ENCODE data around the gene ATE1.

ATE1 gene

DNA sequence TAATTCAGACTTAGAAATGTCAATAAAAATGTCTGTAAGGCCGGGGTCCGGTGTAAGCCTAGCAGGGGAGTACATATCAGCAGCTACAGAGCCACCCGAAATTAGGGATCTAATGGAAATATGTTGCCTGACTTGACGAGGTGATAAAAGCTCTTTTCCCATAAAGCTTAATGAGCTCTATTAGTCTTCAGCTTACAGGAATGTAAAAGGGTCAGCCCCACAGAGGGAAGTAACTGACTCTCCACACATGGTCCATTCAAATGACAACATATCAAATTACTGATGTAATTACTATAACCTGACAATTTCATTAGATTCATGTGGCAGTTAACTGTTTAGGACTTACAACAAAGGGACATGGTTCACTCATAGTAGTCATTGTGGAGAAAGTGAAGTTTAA is 62.3 kb downstream of the ATE1 start:
- no peak for DNase-seq

DNA sequence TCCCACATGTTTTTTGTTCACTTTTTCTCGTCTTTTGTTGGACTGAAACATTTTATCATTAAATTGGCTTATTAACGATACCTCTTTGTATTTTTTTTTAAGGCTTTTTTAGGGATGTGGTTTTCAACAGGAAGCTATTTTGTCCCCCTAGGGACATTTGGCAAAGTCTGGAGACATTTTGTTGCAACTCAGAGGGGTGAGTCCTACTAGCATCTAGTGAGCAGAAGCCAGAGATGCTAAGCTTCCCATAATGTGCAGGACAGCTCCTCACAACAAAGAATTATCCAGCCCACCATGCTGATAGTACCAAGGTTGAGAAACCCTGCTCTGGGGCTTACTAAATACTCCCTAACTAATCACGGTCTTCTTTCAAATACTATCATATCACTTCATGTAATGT is 63.2 kb downstream of the ATE1 start:
- DNase-seq: no peak

DNA sequence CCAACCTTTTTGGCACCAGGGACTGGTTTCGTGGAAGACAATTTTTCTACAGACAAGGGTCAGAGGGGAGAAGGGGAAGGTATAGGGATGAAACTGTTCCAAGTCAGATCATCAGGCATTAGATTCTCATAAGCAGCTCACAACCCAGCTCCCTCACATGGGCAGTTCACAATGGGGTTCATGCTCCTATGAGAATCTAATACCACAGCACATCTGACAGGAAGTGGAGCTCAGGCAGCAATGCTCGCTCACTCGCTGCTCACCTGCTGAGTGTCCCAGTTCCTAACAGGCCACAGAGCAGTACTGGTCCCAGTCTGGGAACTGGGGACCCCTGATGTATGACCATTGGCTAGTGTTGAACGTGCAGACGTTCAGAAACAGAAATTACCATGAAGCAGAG is 63.7 kb downstream of the ATE1 start:
- DNase-seq: no peak

DNA sequence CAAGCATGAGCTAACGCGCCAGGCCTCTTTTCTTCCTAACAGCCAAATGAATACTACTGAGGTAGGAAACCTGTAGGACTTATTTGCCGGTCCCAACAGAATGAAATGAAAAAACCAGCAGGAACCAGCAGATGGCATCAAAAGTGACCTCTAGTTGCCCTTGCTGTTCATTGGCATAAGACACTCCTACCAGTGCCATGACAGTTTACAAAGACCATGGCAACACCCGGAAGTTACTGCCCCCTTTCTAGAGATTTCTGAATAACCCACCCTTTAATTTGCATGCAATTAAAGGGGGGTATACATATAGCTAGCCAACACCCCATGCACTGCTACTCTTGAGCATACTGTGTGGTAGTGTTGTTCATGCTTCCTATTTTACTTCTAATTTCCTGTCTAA is 65.2 kb downstream of the ATE1 start:
- DNase-seq: no peak

DNA sequence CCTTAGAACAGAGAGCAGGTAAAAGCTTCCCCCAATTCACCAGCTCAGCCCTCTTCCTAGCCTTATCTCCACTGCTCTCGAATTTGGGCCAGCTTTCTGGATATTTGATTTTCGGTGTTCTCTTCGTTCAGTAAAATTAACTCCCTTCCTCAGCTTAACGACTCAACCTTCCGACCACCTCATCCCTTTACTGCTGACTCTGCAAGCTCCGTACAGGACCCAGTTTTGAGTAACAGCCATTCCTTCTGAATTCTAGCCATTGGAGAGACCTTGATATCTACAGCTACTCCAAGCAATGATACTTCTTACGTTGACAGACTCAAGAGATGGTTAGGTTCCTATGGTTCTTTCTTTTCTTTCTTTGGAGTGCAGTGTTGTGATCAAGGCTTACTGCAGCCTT is 65.8 kb downstream of the ATE1 start:
- DNase-seq: no peak

DNA sequence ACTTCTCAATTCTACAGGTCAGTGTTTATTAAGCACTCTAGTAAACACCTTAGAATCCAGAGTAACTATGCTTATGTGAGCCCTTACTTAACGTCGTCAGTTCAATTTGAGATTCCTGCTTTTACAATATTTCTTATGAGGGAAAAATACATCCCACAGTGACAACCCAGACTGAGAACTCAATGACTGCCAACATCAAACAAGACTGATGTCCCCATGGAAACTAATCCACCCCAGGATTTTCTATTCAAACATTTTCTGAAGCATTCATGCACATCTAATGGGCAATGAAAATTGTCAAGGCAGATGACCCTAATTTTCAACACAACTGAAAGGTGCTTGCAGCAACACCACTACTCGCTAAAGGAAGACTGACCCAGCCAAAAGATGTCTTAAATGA is 67.0 kb downstream of the ATE1 start:
- no peak for DNase-seq

DNA sequence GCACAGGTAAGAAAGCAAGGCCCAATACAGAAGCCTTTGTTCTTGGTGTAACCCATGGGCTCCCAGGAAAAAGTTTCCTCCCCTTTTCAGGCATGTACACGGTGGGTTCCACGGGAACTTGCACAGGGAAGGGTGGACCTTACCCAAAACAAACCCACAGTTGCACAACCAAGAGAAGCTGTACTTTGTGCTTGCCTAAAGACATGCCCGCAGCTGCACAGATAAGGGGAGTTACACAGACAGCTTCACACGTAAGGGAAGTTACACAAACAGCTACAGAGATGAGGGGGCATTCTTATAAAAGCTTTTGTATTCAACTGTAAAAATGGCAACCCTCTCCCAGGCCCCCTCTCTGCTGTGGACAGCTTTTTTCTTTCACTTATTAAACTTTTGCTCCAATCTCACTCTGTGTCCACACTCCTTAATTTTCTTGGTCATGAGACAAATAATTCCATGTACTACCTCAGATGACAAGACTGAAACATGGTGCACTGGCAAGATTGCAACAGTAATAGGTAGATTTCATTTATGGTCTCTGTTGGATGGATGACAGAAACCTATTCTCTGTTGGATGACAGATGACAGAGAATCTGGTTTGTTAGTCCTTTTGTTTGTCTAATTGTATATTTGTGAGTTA is 72.9 kb downstream of the ATE1 start:
- no peak for DNase-seq

DNA sequence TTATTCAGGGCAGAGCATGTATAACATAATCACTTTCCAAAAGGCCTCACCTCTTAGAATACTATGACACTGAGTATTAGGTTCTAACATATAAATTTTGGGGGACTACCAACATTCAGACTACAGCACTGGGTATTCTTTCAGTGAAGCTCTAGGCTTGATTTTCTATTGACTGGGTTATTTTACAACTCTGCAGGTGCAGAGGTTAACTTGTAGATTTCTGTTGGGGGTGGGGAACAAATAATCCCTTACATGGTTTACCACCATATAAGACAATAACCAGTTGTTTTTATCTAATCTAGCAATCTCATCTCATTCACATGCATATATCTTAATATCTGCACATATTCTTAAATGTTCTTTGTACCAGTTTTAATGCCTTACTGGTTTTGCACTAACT is 73.9 kb downstream of the ATE1 start:
- no peak for DNase-seq

DNA sequence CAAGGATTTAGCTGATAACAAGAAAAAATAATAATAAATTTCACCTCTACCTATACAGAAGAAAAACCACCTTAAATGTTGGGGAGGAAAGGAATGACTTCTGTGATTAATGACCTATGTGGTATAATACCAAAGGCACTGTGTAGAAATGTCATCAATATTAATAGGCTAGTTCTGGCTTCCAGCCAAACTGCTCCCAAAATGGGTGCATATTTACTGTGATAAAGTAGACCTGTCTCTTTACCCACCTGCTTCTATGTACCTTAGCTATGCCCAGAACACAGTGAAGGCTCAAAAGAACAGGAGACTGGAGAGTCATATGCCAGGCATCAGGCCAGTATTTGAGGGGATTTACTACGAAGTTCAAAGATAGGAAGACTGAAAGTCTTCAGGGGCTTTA is 76.0 kb downstream of the ATE1 start:
- DNase-seq: no peak

DNA sequence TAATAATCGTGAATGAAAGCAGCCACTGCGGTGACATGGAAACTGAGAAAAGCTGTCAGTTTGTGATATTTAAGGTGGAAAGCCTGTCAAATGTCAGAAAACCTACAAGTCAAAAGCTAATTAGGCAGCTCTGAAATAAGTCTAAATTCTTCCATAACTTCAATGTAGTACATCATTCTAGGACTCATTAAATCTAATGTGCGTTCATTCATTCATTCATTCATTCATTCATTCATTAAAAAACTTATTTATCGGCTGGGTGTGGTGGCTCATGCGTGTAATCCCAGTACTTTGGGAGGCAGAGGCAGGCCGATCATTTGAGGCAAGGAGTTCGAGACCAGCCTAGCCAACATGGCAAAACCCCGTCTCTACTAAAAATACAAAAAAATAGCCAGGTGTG is 79.7 kb downstream of the ATE1 start:
- DNase-seq: no peak

DNA sequence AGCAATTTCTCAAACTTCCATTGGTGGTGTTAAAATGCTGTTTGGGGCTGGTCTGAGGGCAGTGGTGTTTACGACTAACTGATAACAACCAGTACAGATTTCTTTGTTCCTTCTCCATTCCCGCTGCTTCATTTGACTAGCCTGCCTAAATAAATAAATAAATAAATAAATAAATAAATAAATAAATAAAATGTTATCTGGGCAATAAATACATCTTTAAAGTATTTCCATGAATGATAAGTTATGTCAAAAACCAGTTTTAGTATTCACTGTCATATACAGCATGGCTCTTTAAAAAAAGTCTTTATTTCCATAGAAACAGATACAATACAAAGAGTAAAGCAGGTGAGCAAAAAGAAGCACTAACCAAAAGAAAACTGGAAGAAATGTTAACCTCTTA is 81.3 kb downstream of the ATE1 start:
- DNase-seq: no peak

DNA sequence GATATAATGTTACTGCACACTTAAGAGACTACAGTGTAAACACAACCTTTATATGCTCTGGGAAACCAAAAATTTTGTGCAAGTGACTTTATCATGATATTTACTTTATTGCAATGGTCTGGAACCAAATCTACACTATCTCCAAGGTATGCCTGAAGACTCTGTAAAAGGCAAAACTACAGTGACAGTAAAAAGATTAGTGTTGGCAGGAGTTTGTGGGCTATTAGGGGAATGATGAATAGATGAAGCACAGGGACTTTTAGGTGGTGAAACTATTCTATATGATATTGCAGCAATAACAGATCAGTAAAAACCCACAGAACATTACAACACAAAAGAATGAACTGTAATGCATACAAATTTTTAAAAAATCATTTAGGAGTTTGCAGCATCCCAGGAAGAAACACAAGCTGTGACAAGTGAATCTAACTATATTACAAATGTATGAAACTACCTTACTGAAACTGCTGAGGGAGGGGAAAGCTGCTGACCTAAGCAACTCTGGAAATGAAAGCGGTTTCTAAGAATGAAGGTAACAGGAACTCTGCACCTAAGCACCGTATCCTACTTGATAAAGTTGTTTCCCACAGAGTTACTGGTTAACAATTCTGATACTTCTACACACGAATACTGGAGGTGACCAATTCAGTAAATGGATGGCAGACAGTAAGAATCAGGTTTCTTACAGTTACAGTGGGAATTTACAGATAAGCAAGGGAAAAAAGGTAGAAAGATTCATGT is 82.6 kb downstream of the ATE1 start:
- DNase-seq: no peak

DNA sequence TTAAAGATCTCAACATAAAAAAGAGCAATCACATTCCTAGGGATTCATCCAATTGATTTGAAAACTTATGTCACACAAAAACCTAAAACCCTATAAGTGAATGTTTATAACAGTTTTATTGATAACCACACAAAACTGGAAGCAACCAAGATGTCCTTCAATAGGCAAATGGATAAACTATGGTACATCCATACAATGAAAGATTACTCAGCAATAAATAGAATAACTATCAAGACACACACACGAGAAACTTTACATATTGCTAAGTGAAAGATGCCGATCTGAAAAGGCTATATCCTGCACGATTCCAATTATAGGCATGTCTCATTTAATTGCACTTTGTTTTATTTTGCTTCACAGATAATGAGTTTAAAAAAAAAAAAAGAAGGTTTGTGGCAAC is 83.3 kb downstream of the ATE1 start:
- no peak for DNase-seq

DNA sequence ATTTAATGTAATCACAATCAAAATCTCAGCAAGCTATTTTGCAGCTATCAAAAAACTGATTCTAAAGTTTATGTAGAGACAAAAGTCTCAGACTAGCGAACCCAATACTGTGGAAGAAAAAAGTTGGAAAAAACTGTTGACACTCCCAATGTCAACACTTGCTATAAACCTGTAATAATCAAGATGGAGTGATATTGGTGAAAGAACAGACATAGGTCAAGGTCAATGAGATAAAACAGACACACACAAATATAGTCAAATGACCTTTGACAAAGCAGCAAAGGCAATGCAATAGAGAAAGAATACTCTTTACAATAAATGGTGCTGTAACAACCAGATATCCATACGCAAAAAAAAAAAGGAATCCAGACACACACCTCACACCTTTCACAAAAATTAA is 84.5 kb downstream of the ATE1 start:
- no peak for DNase-seq

DNA sequence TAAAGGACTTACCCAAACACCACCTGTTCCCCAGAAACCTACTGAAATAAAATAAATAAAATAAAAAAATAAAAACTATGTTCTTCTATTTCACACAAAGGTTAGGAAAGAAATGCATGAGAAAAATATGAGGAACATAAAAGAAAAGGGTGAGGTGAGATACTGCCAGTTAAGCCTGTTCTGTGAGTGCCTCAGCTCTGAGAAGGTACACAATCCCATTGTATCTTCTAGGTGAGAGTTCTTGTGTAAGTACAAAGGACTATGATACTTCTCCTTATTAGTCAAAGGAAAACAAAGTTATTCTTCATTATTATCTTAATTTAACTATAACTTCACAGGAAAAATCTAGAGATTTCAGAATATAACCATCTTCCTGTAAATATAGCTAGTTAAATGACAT is 86.0 kb downstream of the ATE1 start:
- DNase-seq: no peak

DNA sequence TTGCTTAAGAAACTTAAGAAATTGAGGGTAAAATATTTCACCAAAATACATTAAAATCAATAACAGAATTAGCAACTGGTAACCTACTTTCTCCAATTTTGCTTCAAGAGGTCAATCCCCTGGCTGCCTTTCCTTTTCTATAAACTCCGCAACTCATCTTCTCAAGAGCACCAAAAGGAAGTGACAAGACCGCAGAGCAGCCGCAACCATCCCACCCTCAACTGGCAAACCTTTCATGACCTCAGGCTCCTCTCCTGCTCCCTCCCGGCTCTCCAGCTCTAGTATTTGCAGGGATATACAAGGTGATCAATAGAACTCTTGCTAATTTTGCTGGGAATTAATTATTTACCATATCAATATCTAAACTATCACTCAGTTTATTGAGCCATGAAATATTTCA is 88.9 kb downstream of the ATE1 start:
- DNase-seq: no peak

DNA sequence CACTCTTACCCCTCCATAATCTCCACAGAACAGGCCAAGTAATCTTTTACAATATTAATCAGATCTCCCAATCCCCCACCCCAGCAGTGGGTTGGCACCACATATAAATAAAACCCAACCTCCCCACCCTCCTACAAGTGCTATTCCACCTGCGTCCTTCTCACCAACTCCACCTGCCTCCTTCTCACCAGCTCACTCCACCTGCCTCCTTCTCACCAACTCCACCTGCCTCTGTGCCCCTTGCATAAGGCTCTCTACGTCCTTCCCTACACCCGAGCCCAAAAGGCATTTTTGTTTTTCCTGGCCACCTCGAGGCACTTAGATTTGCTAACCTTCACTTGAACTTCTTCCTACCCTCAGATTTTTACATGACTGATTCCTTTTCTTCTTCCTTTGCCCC is 89.7 kb downstream of the ATE1 start:
- DNase-seq: no peak

DNA sequence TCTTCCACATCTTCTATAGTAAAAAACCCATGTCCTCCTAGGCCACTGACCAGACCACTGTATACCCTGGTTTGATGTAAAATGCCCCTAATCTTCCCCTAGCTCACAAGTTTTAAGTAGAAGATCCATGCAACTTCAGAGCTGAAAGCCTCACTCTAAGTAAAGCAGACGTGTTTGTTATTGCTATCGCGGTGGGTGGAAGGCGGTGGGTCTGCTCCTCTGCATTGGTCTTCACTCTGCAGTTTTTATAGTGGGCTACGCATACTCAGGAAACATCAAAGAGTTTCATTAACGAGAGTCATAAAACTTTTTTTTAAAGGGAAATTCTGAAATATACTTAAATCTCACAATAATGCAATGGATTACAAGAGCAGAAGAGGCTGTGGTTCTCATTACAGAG is 91.7 kb downstream of the ATE1 start:
- DNase-seq: no peak

DNA sequence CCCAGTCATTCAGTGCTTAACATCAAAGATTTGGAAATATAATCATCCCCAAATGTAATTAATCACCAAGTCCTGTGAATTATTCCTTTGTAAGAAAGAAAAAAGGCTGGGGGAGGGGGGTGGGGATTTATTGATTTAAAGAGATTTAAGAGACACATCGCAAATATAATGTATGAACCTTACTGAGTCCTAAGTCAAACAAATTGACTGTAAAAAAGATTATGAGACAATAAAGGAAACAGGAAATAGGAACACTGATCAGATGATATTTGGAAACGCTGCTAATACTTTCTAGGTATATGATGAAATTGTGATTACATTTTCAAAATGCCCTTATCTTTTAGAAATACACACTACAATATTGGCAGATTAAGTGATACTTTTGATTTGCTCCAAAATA is 92.5 kb downstream of the ATE1 start:
- DNase-seq: no peak

DNA sequence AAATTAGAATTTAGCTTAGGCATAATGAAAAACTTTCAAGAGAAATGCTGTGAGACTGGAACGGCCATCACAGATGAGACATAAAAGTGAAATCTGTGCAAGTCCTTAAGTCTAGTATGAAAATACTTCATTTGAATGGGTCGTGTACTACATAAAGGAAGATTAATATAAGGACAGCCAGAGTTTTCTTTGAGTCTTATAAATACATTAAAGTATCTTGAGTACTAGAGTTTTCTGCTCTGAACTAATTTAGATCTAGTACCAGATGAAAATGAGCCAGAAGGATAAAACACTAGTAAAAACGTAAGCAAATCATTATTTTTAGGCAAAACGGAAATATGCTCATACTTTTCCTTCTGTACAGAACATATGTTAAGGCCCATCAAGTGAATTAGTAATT is 93.1 kb downstream of the ATE1 start:
- DNase-seq: no peak

DNA sequence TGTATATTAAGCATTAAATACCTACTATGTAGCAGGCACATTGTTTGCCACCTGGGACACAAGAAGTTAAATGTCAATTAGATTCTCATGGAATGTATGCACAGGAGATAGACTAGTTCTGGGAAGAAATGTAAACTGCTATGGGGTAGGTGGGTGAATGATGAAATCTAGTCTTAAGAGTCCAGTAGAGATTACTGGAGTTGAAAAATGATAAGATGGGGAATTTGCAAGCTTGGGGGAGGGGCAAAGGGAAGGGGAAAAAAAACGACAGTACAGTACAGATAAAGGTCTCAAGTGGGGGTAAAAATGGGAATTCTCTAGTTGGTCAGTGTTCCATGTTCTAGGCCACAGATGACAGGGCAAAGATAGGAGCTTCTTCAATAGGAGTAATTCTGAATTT is 94.4 kb downstream of the ATE1 start:
- no peak for DNase-seq

DNA sequence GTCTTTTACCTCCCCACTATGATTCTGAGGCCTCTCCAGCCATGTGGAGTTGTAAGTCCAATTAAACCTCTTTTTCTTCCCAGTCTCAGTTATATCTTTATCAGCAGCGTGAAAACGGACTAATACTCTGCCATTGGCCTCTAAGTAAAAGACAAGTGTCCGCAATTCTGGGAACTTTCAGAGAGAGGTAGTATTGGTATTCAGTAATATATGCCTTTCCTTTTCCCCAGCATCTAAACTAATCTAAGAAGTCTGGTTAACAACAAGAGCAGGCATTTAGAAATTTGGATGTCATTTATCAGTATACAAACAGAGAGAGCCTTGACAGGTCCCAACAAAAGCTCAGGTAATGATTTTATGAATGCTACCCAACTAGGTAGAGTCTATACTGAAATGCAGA is 95.2 kb downstream of the ATE1 start:
- no peak for DNase-seq

DNA sequence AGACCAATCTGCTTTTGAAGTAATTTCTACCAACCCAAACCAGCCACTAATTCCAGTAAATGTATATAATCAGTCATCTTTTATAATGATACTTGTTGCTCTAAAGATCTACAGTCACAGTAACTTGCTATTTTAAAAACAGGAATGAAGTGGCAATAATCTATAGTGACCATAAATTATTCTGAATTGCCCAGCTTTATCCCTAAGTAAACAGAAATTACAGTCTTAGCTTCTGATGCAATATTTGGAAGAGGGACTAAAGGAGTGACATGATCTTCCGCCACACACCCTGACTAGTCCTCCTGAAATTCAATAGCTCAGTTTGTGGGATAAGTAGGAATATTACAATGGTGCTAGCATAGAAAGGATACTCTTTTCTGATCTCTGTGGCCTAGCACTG is 96.1 kb downstream of the ATE1 start:
- no peak for DNase-seq

DNA sequence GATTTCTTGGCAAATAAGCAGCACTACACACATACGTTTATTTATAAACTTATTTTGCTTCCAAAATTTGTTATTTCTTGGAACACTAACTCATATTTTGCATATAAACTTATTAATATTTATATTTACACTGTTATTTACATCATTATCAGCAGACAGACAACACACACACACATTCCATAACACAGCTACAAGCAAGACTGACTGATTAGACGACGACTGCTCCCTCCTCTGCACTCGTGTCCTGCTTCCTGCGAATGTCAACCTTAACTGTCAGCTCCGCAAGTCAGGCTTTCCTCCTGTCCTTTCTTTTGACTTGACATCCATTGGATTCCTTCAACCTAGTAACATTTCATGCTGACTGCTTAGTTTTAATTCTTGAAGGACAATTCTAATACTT is 96.6 kb downstream of the ATE1 start:
- no peak for DNase-seq

DNA sequence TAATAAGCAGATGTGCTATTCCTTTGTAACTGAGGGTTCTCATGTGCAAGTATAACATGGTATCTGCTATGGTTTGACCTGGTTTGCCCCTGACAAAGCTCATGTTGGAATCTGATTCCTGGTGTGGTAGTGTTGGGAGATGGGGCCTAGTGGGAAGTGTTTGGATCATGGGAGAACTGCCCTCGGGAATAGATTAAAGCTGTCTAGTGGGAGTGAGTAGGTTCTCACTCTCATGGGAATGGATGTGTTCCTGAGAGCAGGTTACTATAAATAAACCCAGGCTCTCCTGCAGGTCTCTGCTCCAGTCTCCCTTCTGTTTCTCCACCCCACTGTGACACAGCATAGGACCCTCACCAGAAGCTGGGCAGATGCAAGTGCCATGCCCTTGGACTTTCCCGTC is 97.7 kb downstream of the ATE1 start:
- no peak for DNase-seq
